H9 (cell line): Measurements from ENCODE around the gene KMT5B. TPM values are rescaled to one million over a fixed set of nuclear protein-coding genes. Genes with fewer than 3 reads are reported as not detected.

ENCODE experiments used
- DNase-seq: peaks from one replicate; pipeline ENCODE4 v3.0.0-alpha.2; 2017
- H2AFZ ChIP-seq: one replicate; pipeline ENCODE4 v1.6.1; 2013; ENCODE audit warnings: mild to moderate bottlenecking, low read length, control low read depth, moderate library complexity
- H2AK5ac ChIP-seq: 2 replicates; pipeline ENCODE4 v1.6.1; 2013; ENCODE audit warnings: low read length, control low read depth, mixed read lengths; ENCODE audit not compliant: insufficient read length
- H2BK120ac ChIP-seq: one replicate; pipeline ENCODE4 v1.6.1; 2013; ENCODE audit warnings: low read depth, mild to moderate bottlenecking, low read length, control low read depth, inconsistent platforms; ENCODE audit not compliant: poor library complexity, severe bottlenecking
- H2BK12ac ChIP-seq: 2 replicates; pipeline ENCODE4 v1.6.1; 2013; ENCODE audit warnings: low read length, control low read depth, mixed read lengths, low read depth; ENCODE audit not compliant: insufficient read length
- H2BK15ac ChIP-seq: 2 replicates; pipeline ENCODE4 v1.6.1; 2013; ENCODE audit warnings: low read depth, low read length, control low read depth
- H2BK20ac ChIP-seq: one replicate; pipeline ENCODE4 v1.6.1; 2013; ENCODE audit warnings: low read depth, mild to moderate bottlenecking, low read length, control low read depth, inconsistent platforms; ENCODE audit not compliant: poor library complexity, severe bottlenecking
- H2BK5ac ChIP-seq: 2 replicates; pipeline ENCODE4 v1.6.1; 2013; ENCODE audit warnings: low read length, control low read depth, mixed read lengths; ENCODE audit not compliant: insufficient read length
- H3K14ac ChIP-seq: 2 replicates; pipeline ENCODE4 v1.6.1; 2013; ENCODE audit warnings: low read length, control low read depth; ENCODE audit not compliant: insufficient read depth
- H3K18ac ChIP-seq: 2 replicates; pipeline ENCODE4 v1.6.1; 2013; ENCODE audit warnings: low read depth, mild to moderate bottlenecking, mixed read lengths, low read length, control low read depth; ENCODE audit not compliant: insufficient read length
- H3K23ac ChIP-seq: 2 replicates; pipeline ENCODE4 v1.6.1; 2013; ENCODE audit warnings: low read length, control low read depth, mixed read lengths, low read depth; ENCODE audit not compliant: insufficient read length
- H3K23me2 ChIP-seq: 2 replicates; pipeline ENCODE4 v1.6.1; 2013; ENCODE audit warnings: low read depth, mild to moderate bottlenecking, mixed read lengths, low read length, control low read depth; ENCODE audit not compliant: insufficient read length, poor library complexity, severe bottlenecking
- H3K27ac ChIP-seq: 2 replicates; pipeline ENCODE4 v1.5.1; 2013; ENCODE audit warnings: low read length, control low read depth, mixed read lengths, low read depth; ENCODE audit not compliant: insufficient read length
- H3K27me3 ChIP-seq: 2 replicates; pipeline ENCODE4 v1.6.1; 2013; ENCODE audit warnings: low read length, control low read depth, inconsistent platforms; ENCODE audit not compliant: insufficient read depth
- H3K4ac ChIP-seq: 2 replicates; pipeline ENCODE4 v1.6.1; 2013; ENCODE audit warnings: low read depth, mild to moderate bottlenecking, control low read depth, inconsistent platforms, low read length, moderate library complexity
- H3K4me1 ChIP-seq: 2 replicates; pipeline ENCODE4 v1.6.1; 2013; ENCODE audit warnings: low read length, control low read depth, inconsistent platforms; ENCODE audit not compliant: insufficient read depth
- H3K4me2 ChIP-seq: 2 replicates; pipeline ENCODE4 v1.6.1; 2013; ENCODE audit warnings: low read length, control low read depth, mixed read lengths; ENCODE audit not compliant: insufficient read length, insufficient read depth
- H3K56ac ChIP-seq: 2 replicates; pipeline ENCODE4 v1.6.1; 2013; ENCODE audit warnings: low read depth, mild to moderate bottlenecking, mixed read lengths, low read length, control low read depth; ENCODE audit not compliant: insufficient read length
- H3K79me1 ChIP-seq: 2 replicates; pipeline ENCODE4 v1.6.1; 2013; ENCODE audit warnings: low read depth, mild to moderate bottlenecking, moderate library complexity, low read length, control low read depth, inconsistent platforms; ENCODE audit not compliant: insufficient read depth, poor library complexity, severe bottlenecking
- H3K79me2 ChIP-seq: 2 replicates; pipeline ENCODE4 v1.6.1; 2013; ENCODE audit warnings: low read length, control low read depth, inconsistent platforms; ENCODE audit not compliant: insufficient read depth
- H3K9ac ChIP-seq: 2 replicates; pipeline ENCODE4 v1.6.1; 2013; ENCODE audit warnings: low read length, control low read depth, mixed read lengths; ENCODE audit not compliant: insufficient read length; ENCODE audit errors: extremely low read depth
- H3K9me3 ChIP-seq: one replicate; pipeline ENCODE4 v1.6.1; 2013; ENCODE audit warnings: low read depth, low read length, inconsistent platforms; ENCODE audit not compliant: control insufficient read depth
- H3T11ph ChIP-seq: one replicate; pipeline ENCODE4 v1.6.1; 2013; ENCODE audit warnings: mild to moderate bottlenecking, low read length, control low read depth, inconsistent platforms
- H4K20me1 ChIP-seq: one replicate; pipeline ENCODE4 v1.6.1; 2013; ENCODE audit not compliant: control insufficient read depth, insufficient read length, insufficient read depth
- H4K5ac ChIP-seq: 2 replicates; pipeline ENCODE4 v1.6.1; 2013; ENCODE audit warnings: low read depth, mild to moderate bottlenecking, mixed read lengths, low read length, control low read depth; ENCODE audit not compliant: insufficient read length
- H4K8ac ChIP-seq: replicated peaks from 2 replicates; pipeline ENCODE4 v1.6.1; 2013; ENCODE audit warnings: low read length, control low read depth, mixed read lengths, low read depth; ENCODE audit not compliant: insufficient read length
- H4K91ac ChIP-seq: 2 replicates; pipeline ENCODE4 v1.6.1; 2013; ENCODE audit warnings: low read depth, mild to moderate bottlenecking, moderate library complexity, mixed read lengths, low read length, control low read depth; ENCODE audit not compliant: insufficient read length
- H3K27ac Mint-ChIP-seq, 3 experiments: 2 replicates in 2 of 3; 3 replicates in 1 of 3; pipeline ENCODE4 v1.8.0; 2020 to 2021; ENCODE audit warnings: mixed read lengths in 3 of 3, mild to moderate bottlenecking in 1 of 3, moderate library complexity in 1 of 3
- H3K27me3 Mint-ChIP-seq: 2 replicates; pipeline ENCODE4 v1.8.0; 2021; ENCODE audit warnings: low read depth, mild to moderate bottlenecking, moderate library complexity, mixed read lengths
- H3K36me3 Mint-ChIP-seq, 3 experiments: 2 replicates in 2 of 3; 3 replicates in 1 of 3; pipeline ENCODE4 v1.8.0; 2020 to 2021; ENCODE audit warnings: low read depth in 3 of 3, mixed read lengths in 3 of 3; ENCODE audit not compliant: insufficient read depth in 1 of 3
- H3K4me1 Mint-ChIP-seq, 2 experiments: 2 replicates each; pipeline ENCODE4 v1.8.0; 2020; ENCODE audit warnings: mixed read lengths in 2 of 2
- H3K4me3 Mint-ChIP-seq, 2 experiments: 2 replicates in 1 of 2; 3 replicates in 1 of 2; pipeline ENCODE4 v1.8.0; 2020 to 2021; ENCODE audit warnings: mild to moderate bottlenecking in 2 of 2, mixed read lengths in 2 of 2, moderate library complexity in 1 of 2
- H3K9me3 Mint-ChIP-seq, 2 experiments: 2 replicates in 1 of 2; 3 replicates in 1 of 2; pipeline ENCODE4 v1.8.0; 2020; ENCODE audit warnings: mild to moderate bottlenecking in 2 of 2, mixed read lengths in 2 of 2, moderate library complexity in 1 of 2
- WGBS: extraction: QIAGEN DNeasy Blood & Tissue Kit; methylation state at CpG from one replicate; pipeline ENCODE4 v1.1.7; 2013; ENCODE audit warnings: missing lambda C conversion rate, low lambda C conversion rate, mixed read lengths; ENCODE audit not compliant: insufficient read length; ENCODE audit errors: extremely low coverage; 5-methylcytosine and 5-hydroxymethylcytosine counted together
- total RNA-seq: library from RNA; stranded (reverse); gene quantifications from 2 replicates; pipeline ENCODE4 v1.2.1, GENCODE V29; 2021
- TF ChIP-seq, protein P1 (sequence below): fragments of 200-600 bp; sonication (generic); conservative IDR thresholded peaks from 3 replicates; pipeline ENCODE4 v1.8.0; 2021; ENCODE audit warnings: antibody characterized with exemption, mild to moderate bottlenecking

KMT5B gene
- total RNA-seq, 1 experiment from 2014 or later: 61.6 TPM

- Histone ChIP-seq H4K8ac (no peak overlapping the region), H3K14ac (no peak overlapping the region), H3K9me3 (peaks cover 12% of the 10 kb centered on the region), H3K27ac (no peak overlapping the region), H3K23me2 (no peaks in the 10 kb centered on the region), H3K18ac (no peak overlapping the region), H3K4me2 (no peak overlapping the region), H3K56ac (no peak overlapping the region), H2BK20ac (no peak overlapping the region), H2AK5ac (no peak overlapping the region), H3K4ac (no peak overlapping the region), H4K5ac (no peak overlapping the region), H2BK120ac (no peak overlapping the region), H4K20me1 (no peaks in the 10 kb centered on the region), H3K27me3 (no peaks in the 10 kb centered on the region), H3T11ph (no peak overlapping the region), H3K4me1 (no peaks in the 10 kb centered on the region), H4K91ac (no peak overlapping the region), H3K79me2 (no peaks in the 10 kb centered on the region), H2BK5ac (no peak overlapping the region), H2AFZ (no peak overlapping the region), H2BK12ac (no peak overlapping the region), H2BK15ac (no peak overlapping the region), H3K23ac (no peak overlapping the region), H3K9ac (no peak overlapping the region), H3K79me1 (no peaks in the 10 kb centered on the region)
- no peak for DNase-seq
- TF ChIP-seq, protein P1, sequence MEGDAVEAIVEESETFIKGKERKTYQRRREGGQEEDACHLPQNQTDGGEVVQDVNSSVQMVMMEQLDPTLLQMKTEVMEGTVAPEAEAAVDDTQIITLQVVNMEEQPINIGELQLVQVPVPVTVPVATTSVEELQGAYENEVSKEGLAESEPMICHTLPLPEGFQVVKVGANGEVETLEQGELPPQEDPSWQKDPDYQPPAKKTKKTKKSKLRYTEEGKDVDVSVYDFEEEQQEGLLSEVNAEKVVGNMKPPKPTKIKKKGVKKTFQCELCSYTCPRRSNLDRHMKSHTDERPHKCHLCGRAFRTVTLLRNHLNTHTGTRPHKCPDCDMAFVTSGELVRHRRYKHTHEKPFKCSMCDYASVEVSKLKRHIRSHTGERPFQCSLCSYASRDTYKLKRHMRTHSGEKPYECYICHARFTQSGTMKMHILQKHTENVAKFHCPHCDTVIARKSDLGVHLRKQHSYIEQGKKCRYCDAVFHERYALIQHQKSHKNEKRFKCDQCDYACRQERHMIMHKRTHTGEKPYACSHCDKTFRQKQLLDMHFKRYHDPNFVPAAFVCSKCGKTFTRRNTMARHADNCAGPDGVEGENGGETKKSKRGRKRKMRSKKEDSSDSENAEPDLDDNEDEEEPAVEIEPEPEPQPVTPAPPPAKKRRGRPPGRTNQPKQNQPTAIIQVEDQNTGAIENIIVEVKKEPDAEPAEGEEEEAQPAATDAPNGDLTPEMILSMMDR: no peak
- Mint-ChIP-seq H3K36me3 (peaks cover 16 to 28% (median 17%) of the 10 kb centered on the region in 3 experiments), H3K4me3 (no peak overlapping the region), H3K27me3 (peaks cover 4% of the 10 kb centered on the region), H3K27ac (no peak overlapping the region), H3K9me3 (peaks cover 30% of the 10 kb centered on the region in 2 experiments), H3K4me1 (peaks cover 0 to 4% of the 10 kb centered on the region in 2 experiments; a peak in 2 of 4 replicates)
- no CpG with 5 or more reads among the region's 5 CpGs for WGBS
These were observed 75.3 kb downstream of the KMT5B start for GRCh38 chr11:68137833-68138232.
